Adrenal gland (tissue), 5 donors: ENCODE data around the gene CTU2.

Source experiments
- CTCF ChIP-seq, 6 experiments: fragments of 450-650 bp in 4 of 6; fragments of 200-600 bp in 2 of 6; sonication (generic) in 1 of 6; IDR thresholded peaks; 1 replicate in 5 of 6; 2 replicates in 1 of 6; pipeline versions ENCODE4 v1.5.1 to v1.8.0; 2016 to 2021; ENCODE audit warnings: antibody characterized with exemption in 6 of 6, mild to moderate bottlenecking in 2 of 6, moderate library complexity in 1 of 6
- POLR2A ChIP-seq, 2 donors: fragments of 450-650 bp; IDR thresholded peaks; one replicate each; pipeline ENCODE4 v1.6.1; 2017; ENCODE audit warnings: antibody characterized with exemption in 2 of 2, mild to moderate bottlenecking in 2 of 2, moderate library complexity in 1 of 2
- donor health status: DM: no; HTN: no; CAD: no.

GRCh38 chr16:88694221-88695087, 11.8 kb upstream of the CTU2 start:
- TF ChIP-seq CTCF (IDR thresholded peaks at IDR 0.05) (no peak), POLR2A (IDR thresholded peaks at IDR 0.05) (no peak)
